ENCODE data around the gene CASP2. TPM values are rescaled to one million over a fixed set of nuclear protein-coding genes. Genes with fewer than 3 reads are reported as not detected.
A peak's percentile ranks its signal among the peaks of the same experiment; 100 is the strongest.
"Not testable (repeated sequence)": the region's sequence is repeated elsewhere in the genome, so short reads cannot be mapped to it uniquely, and the experiment has no call there.

Gene CASP2
- total RNA-seq, 1 donor from 2014 or later: 39.8 TPM

- Histone ChIP-seq H3K79me2 (ENCODE audit: low read depth) (no peaks in the 10 kb centered on the region), H3K36me3 (no peaks in the 10 kb centered on the region), H3K4me2 (no peak overlapping the region), H3K9me3 (ENCODE audit: low read depth) (no peaks in the 10 kb centered on the region), H3K4me3 (no peak overlapping the region), H3K9ac (no peak overlapping the region), H2AFZ (replicated peaks) (no peak overlapping the region), H3K27me3 (no peaks in the 10 kb centered on the region), H3K27ac (no peak overlapping the region), H3K4me1 (no peaks in the 10 kb centered on the region), H3F3A (ENCODE audit: low read depth) (peaks cover 4% of the 10 kb centered on the region), H4K20me1 (ENCODE audit: low read depth) (no peaks in the 10 kb centered on the region)
- peaks cover 8% of the 10 kb centered on the region for H3K36me3 Mint-ChIP-seq
- peak overlapping the region; percentile 64 for H3K4me3 Mint-ChIP-seq
- no peak for DNase-seq (ENCODE audit: low spot score)
- H3K27ac Mint-ChIP-seq: no peak overlapping the region
- TF ChIP-seq EZH2 (IDR thresholded peaks at IDR 0.05) (no peak), EZH2phosphoT487 (IDR thresholded peaks at IDR 0.05) (no peak)
- TF ChIP-seq, protein P1, sequence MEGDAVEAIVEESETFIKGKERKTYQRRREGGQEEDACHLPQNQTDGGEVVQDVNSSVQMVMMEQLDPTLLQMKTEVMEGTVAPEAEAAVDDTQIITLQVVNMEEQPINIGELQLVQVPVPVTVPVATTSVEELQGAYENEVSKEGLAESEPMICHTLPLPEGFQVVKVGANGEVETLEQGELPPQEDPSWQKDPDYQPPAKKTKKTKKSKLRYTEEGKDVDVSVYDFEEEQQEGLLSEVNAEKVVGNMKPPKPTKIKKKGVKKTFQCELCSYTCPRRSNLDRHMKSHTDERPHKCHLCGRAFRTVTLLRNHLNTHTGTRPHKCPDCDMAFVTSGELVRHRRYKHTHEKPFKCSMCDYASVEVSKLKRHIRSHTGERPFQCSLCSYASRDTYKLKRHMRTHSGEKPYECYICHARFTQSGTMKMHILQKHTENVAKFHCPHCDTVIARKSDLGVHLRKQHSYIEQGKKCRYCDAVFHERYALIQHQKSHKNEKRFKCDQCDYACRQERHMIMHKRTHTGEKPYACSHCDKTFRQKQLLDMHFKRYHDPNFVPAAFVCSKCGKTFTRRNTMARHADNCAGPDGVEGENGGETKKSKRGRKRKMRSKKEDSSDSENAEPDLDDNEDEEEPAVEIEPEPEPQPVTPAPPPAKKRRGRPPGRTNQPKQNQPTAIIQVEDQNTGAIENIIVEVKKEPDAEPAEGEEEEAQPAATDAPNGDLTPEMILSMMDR (IDR thresholded peaks at IDR 0.05): no peak
- peaks cover 4% of the 10 kb centered on the region for H3K9me3 Mint-ChIP-seq
- H3K4me1 Mint-ChIP-seq: peaks cover 10% of the 10 kb centered on the region
- peaks cover 3% of the 10 kb centered on the region for H3K27me3 Mint-ChIP-seq (ENCODE audit: insufficient read depth, low read depth)
These were observed 26.2 kb upstream of the CASP2 start for GRCh38 chr7:143261901-143262300.

GRCh38 chr7:143263266-143264195, 24.6 kb upstream of the CASP2 start, which contains the start of gene GSTK1:
TSS of gene GSTK1 (plus strand) at chr7:143263441. CDS start at chr7:143263514, 73 bp downstream.
- Histone ChIP-seq H3K9ac (peak within 1 kb of the TSS; percentile 43), H4K20me1 (ENCODE audit: low read depth) (no peaks in the 10 kb centered on the region), H3K4me2 (peak within 1 kb of the TSS; percentile 97), H3K36me3 (no peaks in the 10 kb centered on the region), H3K27ac (no peak within 1 kb of the TSS), H2AFZ (replicated peaks) (peak within 1 kb of the TSS; percentile 100), H3K4me1 (no peaks in the 10 kb centered on the region), H3K9me3 (ENCODE audit: low read depth) (no peaks in the 10 kb centered on the region), H3F3A (ENCODE audit: low read depth) (peaks cover 4% of the 10 kb centered on the region), H3K27me3 (no peaks in the 10 kb centered on the region), H3K79me2 (ENCODE audit: low read depth) (no peaks in the 10 kb centered on the region), H3K4me3 (peak within 1 kb of the TSS; percentile 85)
- peaks cover 10% of the 10 kb centered on the region for H3K4me1 Mint-ChIP-seq
- H3K27me3 Mint-ChIP-seq (ENCODE audit: insufficient read depth, low read depth): peaks cover 3% of the 10 kb centered on the region
- H3K36me3 Mint-ChIP-seq: peaks cover 8% of the 10 kb centered on the region
- TF ChIP-seq EZH2phosphoT487 (IDR thresholded peaks at IDR 0.05) (no peak), EZH2 (IDR thresholded peaks at IDR 0.05) (no peak)
- TF ChIP-seq, protein P1 (IDR thresholded peaks at IDR 0.05): no peak
- H3K4me3 Mint-ChIP-seq: peak within 1 kb of the TSS; percentile 83
- DNase-seq (ENCODE audit: low spot score): peak; percentile 79
- peak within 1 kb of the TSS; percentile 90 for H3K27ac Mint-ChIP-seq
- H3K9me3 Mint-ChIP-seq: peaks cover 4% of the 10 kb centered on the region

GRCh38 chr7:143264196-143264568, 24.0 kb upstream of the CASP2 start:
- not testable (repeated sequence) for H3K4me1 Mint-ChIP-seq; H3K27me3 Mint-ChIP-seq (ENCODE audit: insufficient read depth, low read depth); H3K79me2 ChIP-seq (ENCODE audit: low read depth); H3K9me3 ChIP-seq (ENCODE audit: low read depth); H3K9me3 Mint-ChIP-seq; H2AFZ ChIP-seq (replicated peaks); H3K9ac ChIP-seq; H4K20me1 ChIP-seq (ENCODE audit: low read depth); H3K36me3 ChIP-seq; DNase-seq (ENCODE audit: low spot score); H3F3A ChIP-seq (ENCODE audit: low read depth); H3K4me1 ChIP-seq; H3K27ac Mint-ChIP-seq; H3K27ac ChIP-seq; H3K27me3 ChIP-seq; H3K36me3 Mint-ChIP-seq
- Histone ChIP-seq H3K4me2 (peak overlapping the region; percentile 97), H3K4me3 (peak overlapping the region; percentile 85)
- H3K4me3 Mint-ChIP-seq: peak overlapping the region; percentile 83

Data from neural progenitor cell (in vitro differentiated cells).